GM12872 (cell line): Measurements from ENCODE around the gene TACR1.

Source experiments
- TF ChIP-seq, protein P1 (sequence below): IDR thresholded peaks from 3 replicates; pipeline ENCODE4 v1.5.1; 2011; ENCODE audit warnings: low read depth, mild to moderate bottlenecking, low read length, moderate library complexity; ENCODE audit not compliant: insufficient read depth

TACR1 gene

DNA sequence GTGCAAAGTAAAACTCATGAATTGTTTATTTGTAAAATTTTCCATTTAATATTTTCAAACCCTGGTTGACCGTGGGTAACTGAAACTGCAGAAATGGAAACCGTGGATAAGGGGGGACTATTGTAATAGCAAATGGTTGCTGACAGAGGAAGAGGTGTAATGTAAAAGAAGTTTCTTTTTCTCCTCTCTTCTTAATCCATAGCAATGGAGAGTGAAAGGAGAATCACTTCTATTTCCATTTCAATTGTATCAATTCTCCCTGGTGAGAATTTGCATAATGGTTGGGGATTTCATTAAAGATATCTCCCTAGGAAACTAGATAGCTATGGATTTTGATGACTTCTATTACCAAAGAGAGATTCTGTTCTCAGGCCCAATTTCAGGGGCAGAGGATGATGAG is 24.8 kb downstream of the TACR1 start:
- TF ChIP-seq, protein P1, sequence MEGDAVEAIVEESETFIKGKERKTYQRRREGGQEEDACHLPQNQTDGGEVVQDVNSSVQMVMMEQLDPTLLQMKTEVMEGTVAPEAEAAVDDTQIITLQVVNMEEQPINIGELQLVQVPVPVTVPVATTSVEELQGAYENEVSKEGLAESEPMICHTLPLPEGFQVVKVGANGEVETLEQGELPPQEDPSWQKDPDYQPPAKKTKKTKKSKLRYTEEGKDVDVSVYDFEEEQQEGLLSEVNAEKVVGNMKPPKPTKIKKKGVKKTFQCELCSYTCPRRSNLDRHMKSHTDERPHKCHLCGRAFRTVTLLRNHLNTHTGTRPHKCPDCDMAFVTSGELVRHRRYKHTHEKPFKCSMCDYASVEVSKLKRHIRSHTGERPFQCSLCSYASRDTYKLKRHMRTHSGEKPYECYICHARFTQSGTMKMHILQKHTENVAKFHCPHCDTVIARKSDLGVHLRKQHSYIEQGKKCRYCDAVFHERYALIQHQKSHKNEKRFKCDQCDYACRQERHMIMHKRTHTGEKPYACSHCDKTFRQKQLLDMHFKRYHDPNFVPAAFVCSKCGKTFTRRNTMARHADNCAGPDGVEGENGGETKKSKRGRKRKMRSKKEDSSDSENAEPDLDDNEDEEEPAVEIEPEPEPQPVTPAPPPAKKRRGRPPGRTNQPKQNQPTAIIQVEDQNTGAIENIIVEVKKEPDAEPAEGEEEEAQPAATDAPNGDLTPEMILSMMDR, result no peak

DNA sequence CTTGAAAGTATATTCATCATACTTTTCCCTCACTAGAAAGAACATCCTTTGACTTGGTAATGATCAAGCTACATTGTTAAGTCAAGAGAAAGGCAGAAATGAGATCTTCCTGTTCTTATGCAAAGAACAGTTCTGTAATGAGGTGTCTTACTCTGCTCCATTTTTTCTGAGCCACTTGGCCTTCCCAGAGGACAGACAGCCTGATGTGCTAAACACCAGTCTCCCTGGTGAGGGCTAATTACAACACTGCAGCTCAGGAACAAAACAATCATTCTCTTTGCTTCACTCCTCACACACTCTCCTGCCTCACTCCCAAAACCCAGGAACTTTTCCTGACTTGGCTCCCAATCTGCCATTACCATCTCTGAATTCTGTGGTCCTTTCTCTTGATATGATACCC is 25.6 kb downstream of the TACR1 start:
- TF ChIP-seq, protein P1, result no peak

DNA sequence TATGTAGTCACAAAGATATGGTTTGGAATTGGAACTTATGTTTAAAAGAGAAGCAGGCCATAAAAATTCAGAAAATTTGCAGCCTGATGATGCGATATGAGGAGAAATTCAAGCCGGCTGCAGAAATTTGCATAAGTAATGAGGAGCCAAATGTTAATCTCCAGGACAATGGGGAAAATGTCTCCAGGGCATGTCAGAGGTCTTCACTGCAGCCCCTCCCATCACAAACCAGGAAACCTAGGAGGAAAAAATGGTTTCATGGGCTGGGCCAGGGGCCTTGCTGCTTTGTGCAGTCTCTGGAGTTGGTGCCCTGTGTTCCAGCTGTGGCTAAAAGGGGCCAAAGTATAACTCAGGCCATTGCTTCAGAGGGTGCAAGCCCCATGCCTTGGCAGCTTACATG is 28.4 kb downstream of the TACR1 start:
- TF ChIP-seq, protein P1, result no peak

DNA sequence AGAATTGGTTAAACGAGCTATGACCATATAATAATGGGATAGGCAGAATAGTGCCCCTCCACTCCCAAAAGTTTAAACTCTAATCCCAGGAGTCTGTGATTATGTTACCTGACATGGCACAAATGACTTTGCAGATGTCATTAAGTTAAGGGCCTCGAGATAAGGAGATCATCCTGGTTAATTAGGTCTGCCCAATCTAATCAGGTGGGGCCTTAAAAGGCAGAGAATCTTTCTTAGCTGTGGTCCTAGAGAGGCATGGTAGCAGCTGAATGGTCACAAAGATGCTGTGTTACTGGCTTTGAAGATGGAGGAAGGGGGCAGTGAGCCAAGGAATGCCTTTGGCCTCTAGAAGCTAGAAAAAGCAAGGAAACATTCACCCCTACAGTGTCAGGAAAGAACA is 31.1 kb downstream of the TACR1 start:
- TF ChIP-seq, protein P1, result no peak

DNA sequence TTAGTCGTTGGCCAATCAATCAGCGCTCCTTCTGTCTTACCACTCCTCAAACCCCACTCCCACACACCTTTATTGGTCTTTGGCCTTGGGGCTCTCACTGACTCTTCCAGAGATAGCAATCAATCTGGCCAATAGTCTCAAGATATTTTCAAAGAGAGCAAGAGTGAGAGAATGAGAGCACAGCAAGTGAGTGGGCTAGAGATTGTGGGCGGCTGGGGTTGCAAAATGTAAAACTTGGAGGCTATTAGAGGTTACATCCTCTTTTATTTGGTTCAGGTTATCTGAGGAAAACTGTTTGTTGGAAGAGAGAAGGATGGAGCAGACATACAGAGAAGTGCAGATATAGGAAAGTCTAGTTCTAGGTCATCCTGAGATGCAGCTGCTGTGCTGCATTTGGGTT is 32.8 kb downstream of the TACR1 start:
- TF ChIP-seq, protein P1, result no peak

DNA sequence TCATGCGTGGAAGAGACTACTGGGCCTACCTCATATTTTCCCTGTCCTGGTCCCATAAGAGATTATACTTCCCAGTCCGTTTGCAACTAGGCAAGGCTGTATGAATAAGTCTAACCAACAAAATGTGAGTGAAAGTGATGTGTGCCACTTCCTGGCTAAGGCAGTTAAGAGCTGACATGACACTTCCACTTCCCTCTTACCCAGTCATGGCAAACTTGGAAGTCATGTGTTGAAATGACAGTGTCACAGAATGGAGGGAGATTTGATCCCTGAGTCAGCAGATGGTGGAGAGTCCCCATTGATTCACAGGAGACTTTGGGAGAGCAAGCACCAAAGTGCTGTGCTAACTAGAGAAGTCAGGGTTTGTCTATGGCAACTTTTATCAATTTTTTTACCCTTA is 36.4 kb downstream of the TACR1 start:
- TF ChIP-seq, protein P1, result no peak

DNA sequence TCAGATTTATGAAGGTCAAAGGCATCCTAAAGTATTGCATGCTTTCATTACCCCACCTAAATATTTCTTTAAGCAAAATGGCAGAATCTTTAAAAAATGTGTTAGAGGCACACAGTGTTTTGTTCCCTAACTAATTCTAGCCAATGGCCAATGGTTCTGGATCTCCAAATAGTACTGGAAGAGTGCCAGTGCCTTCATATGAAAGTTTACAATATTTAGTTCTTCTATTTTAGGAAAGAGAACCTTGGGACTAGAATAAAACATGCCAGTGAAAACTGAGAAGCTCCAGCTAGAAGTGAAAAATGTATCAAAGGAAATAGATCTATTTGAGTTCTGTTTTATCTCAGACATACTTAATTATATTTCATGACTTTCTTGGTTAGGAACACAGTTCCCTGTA is 37.1 kb downstream of the TACR1 start:
- TF ChIP-seq, protein P1, result no peak

DNA sequence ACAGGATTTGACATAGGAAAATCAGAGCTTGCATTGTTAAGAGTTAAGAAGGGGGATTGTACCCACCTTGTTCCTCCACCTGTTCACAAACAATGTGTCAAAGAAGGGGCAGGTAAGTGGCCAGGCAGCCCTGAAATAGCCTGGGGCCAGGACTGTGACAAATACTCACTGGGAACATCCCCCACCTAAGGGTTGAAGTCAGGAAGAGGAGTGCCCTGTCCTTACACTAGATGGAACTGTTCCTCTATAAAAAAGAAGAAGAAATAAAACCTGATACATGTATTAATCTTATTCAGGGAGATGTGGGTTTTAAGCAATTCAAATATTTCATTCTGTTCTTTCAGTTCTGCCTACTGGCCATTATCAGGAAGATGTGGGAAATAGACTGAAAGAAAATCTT is 41.9 kb downstream of the TACR1 start:
- TF ChIP-seq, protein P1, result no peak
